Measurements from ENCODE around the gene CFAP77. TPM values are rescaled to one million over a fixed set of nuclear protein-coding genes. Genes with fewer than 3 reads are reported as not detected.

Gene CFAP77
- total RNA-seq, 1 donor from 2014 or later, result 0.36 TPM

DNA sequence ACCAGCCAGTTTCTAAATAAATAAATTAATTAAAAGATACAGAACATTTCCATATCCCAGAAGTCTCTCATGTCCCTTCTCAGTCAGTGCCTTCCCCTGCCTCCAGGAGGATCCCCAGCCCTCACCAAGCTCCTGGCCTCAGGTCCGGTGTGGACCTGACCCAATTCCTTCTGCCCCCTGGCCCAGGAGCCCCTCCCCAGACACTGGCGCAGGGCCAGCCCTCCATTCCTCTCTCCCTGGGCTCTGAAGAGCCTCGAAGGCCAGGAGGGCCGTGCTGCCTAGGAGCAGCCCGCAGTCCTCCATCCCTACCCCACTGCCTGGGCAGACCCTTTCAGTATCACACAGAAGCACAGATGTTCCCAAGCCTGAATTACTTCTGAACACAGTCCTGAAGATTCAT lies 110.6 kb downstream of the CFAP77 start:
- H3K4me2 ChIP-seq (ENCODE audit: low read length), result no peak overlapping the region
- peaks cover 14% of the 10 kb centered on the region for H3K27me3 ChIP-seq (ENCODE audit: insufficient read depth, low read length)
- Mint-ChIP-seq H3K4me3 (ENCODE audit: unreplicated experiment) (no peak overlapping the region), H3K4me1 (ENCODE audit: low read depth, unreplicated experiment) (no peaks in the 10 kb centered on the region), H3K9me3 (ENCODE audit: unreplicated experiment) (no peaks in the 10 kb centered on the region), H3K27me3 (ENCODE audit: low read depth, unreplicated experiment) (peaks cover 51% of the 10 kb centered on the region), H3K36me3 (ENCODE audit: low read depth, unreplicated experiment) (no peaks in the 10 kb centered on the region), H3K27ac (ENCODE audit: unreplicated experiment) (no peak overlapping the region)
- no peaks in the 10 kb centered on the region for H3K4me1 ChIP-seq (ENCODE audit: insufficient read depth, low read length)
- DNase-seq (ENCODE audit: low read depth) (no peak), FAIRE-seq (no peak)
- no peaks in the 10 kb centered on the region for H3K36me3 ChIP-seq (ENCODE audit: insufficient read depth, low read length)
- no peak for TF ChIP-seq EZH2 (IDR thresholded peaks at IDR 0.05; ENCODE audit: insufficient read depth, low read length)
- TF ChIP-seq, protein P1, sequence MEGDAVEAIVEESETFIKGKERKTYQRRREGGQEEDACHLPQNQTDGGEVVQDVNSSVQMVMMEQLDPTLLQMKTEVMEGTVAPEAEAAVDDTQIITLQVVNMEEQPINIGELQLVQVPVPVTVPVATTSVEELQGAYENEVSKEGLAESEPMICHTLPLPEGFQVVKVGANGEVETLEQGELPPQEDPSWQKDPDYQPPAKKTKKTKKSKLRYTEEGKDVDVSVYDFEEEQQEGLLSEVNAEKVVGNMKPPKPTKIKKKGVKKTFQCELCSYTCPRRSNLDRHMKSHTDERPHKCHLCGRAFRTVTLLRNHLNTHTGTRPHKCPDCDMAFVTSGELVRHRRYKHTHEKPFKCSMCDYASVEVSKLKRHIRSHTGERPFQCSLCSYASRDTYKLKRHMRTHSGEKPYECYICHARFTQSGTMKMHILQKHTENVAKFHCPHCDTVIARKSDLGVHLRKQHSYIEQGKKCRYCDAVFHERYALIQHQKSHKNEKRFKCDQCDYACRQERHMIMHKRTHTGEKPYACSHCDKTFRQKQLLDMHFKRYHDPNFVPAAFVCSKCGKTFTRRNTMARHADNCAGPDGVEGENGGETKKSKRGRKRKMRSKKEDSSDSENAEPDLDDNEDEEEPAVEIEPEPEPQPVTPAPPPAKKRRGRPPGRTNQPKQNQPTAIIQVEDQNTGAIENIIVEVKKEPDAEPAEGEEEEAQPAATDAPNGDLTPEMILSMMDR (IDR thresholded peaks at IDR 0.05; ENCODE audit: insufficient read depth, low read depth, low read length), result no peak
- no peak overlapping the region for H2AFZ ChIP-seq (ENCODE audit: low read depth, low read length)
- no peaks in the 10 kb centered on the region for H3K79me2 ChIP-seq (ENCODE audit: insufficient read depth, low read length)
- H3K9ac ChIP-seq (ENCODE audit: low read length), result no peak overlapping the region
- no peak overlapping the region for H3K27ac ChIP-seq (ENCODE audit: low read depth, low read length)
- H3K4me3 ChIP-seq (ENCODE audit: insufficient read depth, low read depth, low read length), result no peak overlapping the region
- H4K20me1 ChIP-seq (ENCODE audit: insufficient read depth, low read length), result no peaks in the 10 kb centered on the region
- no peaks in the 10 kb centered on the region for H3K9me3 ChIP-seq (ENCODE audit: insufficient read depth, low read depth, low read length)

GRCh38 chr9:132525308-132526023 lies 115.5 kb downstream of the CFAP77 start:
- no peaks in the 10 kb centered on the region for H3K9me3 ChIP-seq (ENCODE audit: insufficient read depth, low read depth, low read length)
- Mint-ChIP-seq H3K27me3 (ENCODE audit: low read depth, unreplicated experiment) (peaks cover 21% of the 10 kb centered on the region), H3K9me3 (ENCODE audit: unreplicated experiment) (no peaks in the 10 kb centered on the region), H3K36me3 (ENCODE audit: low read depth, unreplicated experiment) (no peaks in the 10 kb centered on the region), H3K4me3 (ENCODE audit: unreplicated experiment) (no peak overlapping the region), H3K4me1 (ENCODE audit: low read depth, unreplicated experiment) (no peaks in the 10 kb centered on the region), H3K27ac (ENCODE audit: unreplicated experiment) (no peak overlapping the region)
- H2AFZ ChIP-seq (ENCODE audit: low read depth, low read length), result no peak overlapping the region
- no peak for TF ChIP-seq EZH2 (IDR thresholded peaks at IDR 0.05; ENCODE audit: insufficient read depth, low read length)
- TF ChIP-seq, protein P1 (IDR thresholded peaks at IDR 0.05; ENCODE audit: insufficient read depth, low read depth, low read length), result no peak
- H3K4me2 ChIP-seq (ENCODE audit: low read length), result no peak overlapping the region
- no peak overlapping the region for H3K4me3 ChIP-seq (ENCODE audit: insufficient read depth, low read depth, low read length)
- H3K36me3 ChIP-seq (ENCODE audit: insufficient read depth, low read length), result no peaks in the 10 kb centered on the region
- peaks cover 11% of the 10 kb centered on the region for H3K27me3 ChIP-seq (ENCODE audit: insufficient read depth, low read length)
- DNase-seq (ENCODE audit: low read depth) (no peak), FAIRE-seq (no peak)
- H3K27ac ChIP-seq (ENCODE audit: low read depth, low read length), result no peak overlapping the region
- no peaks in the 10 kb centered on the region for H3K79me2 ChIP-seq (ENCODE audit: insufficient read depth, low read length)
- H4K20me1 ChIP-seq (ENCODE audit: insufficient read depth, low read length), result no peaks in the 10 kb centered on the region
- H3K9ac ChIP-seq (ENCODE audit: low read length), result no peak overlapping the region
- no peaks in the 10 kb centered on the region for H3K4me1 ChIP-seq (ENCODE audit: insufficient read depth, low read length)

GRCh38 chr9:132531195-132531594 lies 121.2 kb downstream of the CFAP77 start:
- Mint-ChIP-seq H3K9me3 (ENCODE audit: unreplicated experiment) (peaks cover 3% of the 10 kb centered on the region), H3K27me3 (ENCODE audit: low read depth, unreplicated experiment) (peaks cover 5% of the 10 kb centered on the region), H3K4me3 (ENCODE audit: unreplicated experiment) (no peak overlapping the region), H3K4me1 (ENCODE audit: low read depth, unreplicated experiment) (no peaks in the 10 kb centered on the region), H3K27ac (ENCODE audit: unreplicated experiment) (no peak overlapping the region), H3K36me3 (ENCODE audit: low read depth, unreplicated experiment) (no peaks in the 10 kb centered on the region)
- Histone ChIP-seq H3K27ac (ENCODE audit: low read depth, low read length) (no peak overlapping the region), H3K9ac (ENCODE audit: low read length) (no peak overlapping the region), H3K79me2 (ENCODE audit: insufficient read depth, low read length) (no peaks in the 10 kb centered on the region), H3K4me2 (ENCODE audit: low read length) (no peak overlapping the region), H3K4me1 (ENCODE audit: insufficient read depth, low read length) (no peaks in the 10 kb centered on the region), H3K27me3 (ENCODE audit: insufficient read depth, low read length) (peaks cover 4% of the 10 kb centered on the region), H3K9me3 (ENCODE audit: insufficient read depth, low read depth, low read length) (no peaks in the 10 kb centered on the region), H2AFZ (ENCODE audit: low read depth, low read length) (no peak overlapping the region), H4K20me1 (ENCODE audit: insufficient read depth, low read length) (no peaks in the 10 kb centered on the region), H3K36me3 (ENCODE audit: insufficient read depth, low read length) (no peaks in the 10 kb centered on the region), H3K4me3 (ENCODE audit: insufficient read depth, low read depth, low read length) (no peak overlapping the region)
- FAIRE-seq, result no peak
- DNase-seq (ENCODE audit: low read depth), result no peak
- no peak for TF ChIP-seq EZH2 (IDR thresholded peaks at IDR 0.05; ENCODE audit: insufficient read depth, low read length)
- TF ChIP-seq, protein P1 (IDR thresholded peaks at IDR 0.05; ENCODE audit: insufficient read depth, low read depth, low read length), result no peak
